PC-9 (cell line): ENCODE results near the gene CUTA.

Experiments used
- EZH2 ChIP-seq: fragments of 200-600 bp; sonication (generic); IDR thresholded peaks from 2 replicates; pipeline ENCODE4 v1.8.0; 2017; ENCODE audit warnings: antibody characterized with exemption, low read depth
- TF ChIP-seq, protein P1 (sequence below): fragments of 200-600 bp; sonication (generic); conservative IDR thresholded peaks from 2 replicates; pipeline ENCODE4 v1.6.1; 2017; ENCODE audit warnings: mixed run types, antibody characterized with exemption, mild to moderate bottlenecking, moderate library complexity

DNA sequence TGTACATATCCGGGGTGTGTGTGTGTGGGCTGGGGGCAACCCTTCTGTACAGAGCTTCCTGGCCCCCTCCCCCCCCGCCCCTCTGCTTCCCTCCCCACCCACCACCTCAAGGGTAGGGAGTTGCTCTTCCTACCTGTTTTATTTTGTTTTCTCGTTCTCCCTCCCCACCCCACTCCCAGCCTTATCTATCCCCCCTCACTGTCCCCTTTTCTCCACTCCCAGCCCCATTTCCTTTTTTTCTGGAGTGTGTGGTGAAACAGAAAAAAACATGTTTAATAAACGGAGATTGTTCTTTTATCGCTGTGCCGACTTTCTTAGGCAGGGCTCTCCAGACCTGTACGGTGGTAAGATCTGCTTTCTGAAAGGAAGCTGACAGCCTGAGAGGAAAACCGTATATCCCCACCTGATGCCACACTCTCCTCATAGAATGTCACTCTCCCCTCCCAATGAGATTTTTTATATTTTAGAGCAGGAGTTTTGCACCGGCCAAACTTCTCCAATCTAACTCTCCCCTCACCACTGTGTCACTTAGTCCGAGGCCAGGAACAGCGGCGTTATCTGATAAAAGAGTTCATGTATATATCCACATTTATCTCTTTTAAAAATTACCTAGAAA is 35.6 kb upstream of the CUTA start:
- TF ChIP-seq, protein P1, sequence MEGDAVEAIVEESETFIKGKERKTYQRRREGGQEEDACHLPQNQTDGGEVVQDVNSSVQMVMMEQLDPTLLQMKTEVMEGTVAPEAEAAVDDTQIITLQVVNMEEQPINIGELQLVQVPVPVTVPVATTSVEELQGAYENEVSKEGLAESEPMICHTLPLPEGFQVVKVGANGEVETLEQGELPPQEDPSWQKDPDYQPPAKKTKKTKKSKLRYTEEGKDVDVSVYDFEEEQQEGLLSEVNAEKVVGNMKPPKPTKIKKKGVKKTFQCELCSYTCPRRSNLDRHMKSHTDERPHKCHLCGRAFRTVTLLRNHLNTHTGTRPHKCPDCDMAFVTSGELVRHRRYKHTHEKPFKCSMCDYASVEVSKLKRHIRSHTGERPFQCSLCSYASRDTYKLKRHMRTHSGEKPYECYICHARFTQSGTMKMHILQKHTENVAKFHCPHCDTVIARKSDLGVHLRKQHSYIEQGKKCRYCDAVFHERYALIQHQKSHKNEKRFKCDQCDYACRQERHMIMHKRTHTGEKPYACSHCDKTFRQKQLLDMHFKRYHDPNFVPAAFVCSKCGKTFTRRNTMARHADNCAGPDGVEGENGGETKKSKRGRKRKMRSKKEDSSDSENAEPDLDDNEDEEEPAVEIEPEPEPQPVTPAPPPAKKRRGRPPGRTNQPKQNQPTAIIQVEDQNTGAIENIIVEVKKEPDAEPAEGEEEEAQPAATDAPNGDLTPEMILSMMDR: no peak
- TF ChIP-seq EZH2: no peak
